CD14-positive monocyte (primary cell): ENCODE results near the gene COPE. TPM values are rescaled to one million over a fixed set of nuclear protein-coding genes. Genes with fewer than 3 reads are reported as not detected.

Source experiments
- DNase-seq, 3 donors: peaks; one replicate each; pipeline ENCODE4 v3.0.0-alpha.2; 2011 to 2022
- H2AFZ ChIP-seq: 2 replicates; pipeline ENCODE4 v1.6.0; 2012; ENCODE audit warnings: mild to moderate bottlenecking, low read depth, low read length, inconsistent platforms; ENCODE audit not compliant: insufficient read depth, poor library complexity, severe bottlenecking
- H3K27ac ChIP-seq, 2 donors: 1 replicate in 1 of 2; 2 replicates in 1 of 2; pipeline ENCODE4 v1.5.1; 2012 to 2013; ENCODE audit warnings: low read length in 2 of 2, control low read depth in 1 of 2, inconsistent platforms in 1 of 2, low read depth in 1 of 2, mild to moderate bottlenecking in 1 of 2
- H3K27me3 ChIP-seq, 2 donors: one replicate each; pipeline versions ENCODE4 v1.6.0 to v1.6.1; 2011 to 2013; ENCODE audit warnings: low read length in 2 of 2; ENCODE audit not compliant: control insufficient read depth in 2 of 2, insufficient read depth in 2 of 2
- H3K36me3 ChIP-seq, 2 donors: replicated peaks in 1 of 2; 1 replicate in 1 of 2; 2 replicates in 1 of 2; pipeline versions ENCODE4 v1.5.1 to v1.6.1; 2012 to 2013; ENCODE audit warnings: low read length in 2 of 2, control low read depth in 1 of 2, inconsistent platforms in 1 of 2, mild to moderate bottlenecking in 1 of 2; ENCODE audit not compliant: insufficient read depth in 2 of 2, control insufficient read depth in 1 of 2
- H3K4me1 ChIP-seq, 2 donors: 1 replicate in 1 of 2; 2 replicates in 1 of 2; pipeline versions ENCODE4 v1.5.1 to v1.6.1; 2012 to 2013; ENCODE audit warnings: low read length in 2 of 2, control low read depth in 1 of 2, inconsistent platforms in 1 of 2, mild to moderate bottlenecking in 1 of 2, moderate library complexity in 1 of 2; ENCODE audit not compliant: insufficient read depth in 2 of 2, control insufficient read depth in 1 of 2
- H3K4me2 ChIP-seq: replicated peaks from 2 replicates; pipeline ENCODE3; 2012; ENCODE audit warnings: low read length, moderate library complexity, mild to moderate bottlenecking; ENCODE audit not compliant: poor library complexity, severe bottlenecking; ENCODE audit errors: extremely low read depth
- H3K4me3 ChIP-seq, 3 experiments: fragments of 200-600 bp in 1 of 3; sonication (generic) in 1 of 3; replicated peaks in 1 of 3; 1 replicate in 2 of 3; 2 replicates in 1 of 3; pipeline ENCODE4 v1.5.1; 2011 to 2013; ENCODE audit warnings: low read length in 3 of 3, mild to moderate bottlenecking in 3 of 3, control low read depth in 2 of 3, low read depth in 2 of 3, inconsistent platforms in 1 of 3, moderate library complexity in 1 of 3
- H3K79me2 ChIP-seq: 2 replicates; pipeline ENCODE4 v1.6.0; 2012; ENCODE audit warnings: mild to moderate bottlenecking, control low read depth, inconsistent platforms, low read length, moderate library complexity; ENCODE audit not compliant: insufficient read depth
- H3K9ac ChIP-seq: 2 replicates; pipeline ENCODE4 v1.6.0; 2017; ENCODE audit warnings: low read length, mild to moderate bottlenecking; ENCODE audit not compliant: insufficient read depth, poor library complexity, severe bottlenecking
- H3K9me3 ChIP-seq, 2 donors: replicated peaks in 1 of 2; 1 replicate in 1 of 2; 2 replicates in 1 of 2; pipeline versions ENCODE4 v1.5.1 to v1.6.1; 2012 to 2013; ENCODE audit warnings: low read length in 2 of 2, control low read depth in 1 of 2; ENCODE audit not compliant: control insufficient read depth in 1 of 2, insufficient read depth in 1 of 2
- H4K20me1 ChIP-seq: 2 replicates; pipeline ENCODE4 v1.6.0; 2012; ENCODE audit warnings: mild to moderate bottlenecking, low read length, control low read depth, moderate library complexity; ENCODE audit not compliant: insufficient read depth
- H3K27ac Mint-ChIP-seq, 7 donors: one replicate each; pipeline ENCODE4 v1.8.0; 2020; ENCODE audit warnings: mild to moderate bottlenecking in 7 of 7, mixed read lengths in 7 of 7, moderate library complexity in 6 of 7, inconsistent platforms in 2 of 7
- H3K27me3 Mint-ChIP-seq, 3 donors: one replicate each; pipeline ENCODE4 v1.8.0; 2021 to 2022; ENCODE audit warnings: low read depth in 3 of 3, mild to moderate bottlenecking in 3 of 3, mixed read lengths in 3 of 3, moderate library complexity in 3 of 3, inconsistent platforms in 1 of 3
- H3K36me3 Mint-ChIP-seq, 2 donors: one replicate each; pipeline ENCODE4 v1.8.0; 2020; ENCODE audit warnings: mixed read lengths in 2 of 2, inconsistent platforms in 1 of 2, mild to moderate bottlenecking in 1 of 2
- H3K4me1 Mint-ChIP-seq: one replicate; pipeline ENCODE4 v1.8.0; 2020; ENCODE audit warnings: mild to moderate bottlenecking, mixed read lengths
- H3K4me3 Mint-ChIP-seq, 2 donors: one replicate each; pipeline ENCODE4 v1.8.0; 2020; ENCODE audit warnings: mild to moderate bottlenecking in 2 of 2, mixed read lengths in 2 of 2, moderate library complexity in 1 of 2
- H3K9me3 Mint-ChIP-seq, 7 donors: one replicate each; pipeline ENCODE4 v1.8.0; 2020 to 2022; ENCODE audit warnings: mixed read lengths in 7 of 7, mild to moderate bottlenecking in 6 of 7, moderate library complexity in 6 of 7, inconsistent platforms in 2 of 7
- CTCF ChIP-seq: fragments of 200-600 bp; IDR thresholded peaks from one replicate; pipeline ENCODE4 v1.8.0; 2022; ENCODE audit warnings: antibody characterized with exemption, mild to moderate bottlenecking
- WGBS: methylation state at CpG from one replicate; pipeline ENCODE4 v1.1.5; 2013; ENCODE audit warnings: missing lambda C conversion rate; ENCODE audit not compliant: insufficient coverage; 5-methylcytosine and 5-hydroxymethylcytosine counted together
- intact Hi-C, 2 donors: fragments of 100-400 bp; cut with micrococcal nuclease; formaldehyde crosslinking; loops; one replicate each; pipeline versions ENCODE4 v1.15.0 to v1.15.1; 2023
- polyA plus RNA-seq, 3 donors: library from polyadenylated mRNA; depleted of rRNA in 1 of 3; unstranded in 2 of 3; stranded (reverse) in 1 of 3; fragments of 300-500 nt in 2 of 3; fragments of >200 nt in 1 of 3; fragmentation: Illumina TruSeq in 2 of 3; gene quantifications; 1 replicate in 2 of 3; 2 replicates in 1 of 3; pipeline ENCODE4 v1.2.3, GENCODE V29; 2012 to 2021

COPE gene
- polyA plus RNA-seq, 3 donors: 331 to 345 (median 345) TPM

DNA sequence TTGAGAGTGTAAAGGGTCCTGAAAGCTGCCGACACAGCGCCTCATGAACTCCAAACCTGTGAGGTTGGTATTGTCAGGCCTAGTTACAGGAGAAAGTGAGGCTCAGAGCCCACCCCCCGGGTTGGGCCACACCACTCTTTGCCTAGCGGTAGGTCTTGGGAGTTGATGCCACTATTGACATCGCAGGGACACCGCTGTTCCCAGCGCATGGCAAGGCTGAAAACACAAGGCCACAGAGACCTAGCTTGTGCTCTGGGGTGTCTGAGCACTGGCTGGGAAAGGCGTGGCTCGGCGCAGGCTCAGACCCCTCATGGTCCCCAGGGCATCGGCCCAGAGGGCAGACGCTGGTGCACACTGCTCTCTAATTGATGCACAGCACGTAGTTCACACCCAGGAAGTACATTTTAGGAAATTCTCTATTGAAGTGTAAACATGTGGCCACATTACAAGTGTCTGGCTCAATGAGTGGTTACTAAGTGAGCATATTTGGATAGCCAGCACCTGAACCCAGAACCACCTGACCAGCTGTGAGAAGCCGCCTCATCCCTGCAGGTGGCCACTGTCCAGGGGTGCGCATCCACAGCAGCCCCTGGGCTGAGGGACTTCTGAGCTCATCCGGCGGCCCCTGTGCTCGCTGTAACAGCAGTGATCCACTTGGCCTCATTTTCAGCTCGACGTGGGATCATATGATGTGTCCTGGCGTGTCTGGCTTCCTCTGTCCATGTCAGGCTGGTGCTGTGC is 60.1 kb downstream of the COPE start:
- TF ChIP-seq CTCF: no peak

GRCh38 chr19:18857223-18857622 is 62.0 kb downstream of the COPE start:
- H3K4me1 Mint-ChIP-seq: peaks cover 6% of the 10 kb centered on the region
- intact Hi-C loops: no loop called here
- no peak for DNase-seq

More for the DNA sequence above, 60.1 kb downstream of the COPE start:
- H3K4me1 Mint-ChIP-seq: peaks cover 6% of the 10 kb centered on the region
- peaks cover 0 to 2% (median 1%) of the 10 kb centered on the region in 3 donors for H3K27me3 Mint-ChIP-seq
- no peak overlapping the region for H3K27ac ChIP-seq
- H3K4me3 ChIP-seq: no peak overlapping the region
- H3K27me3 ChIP-seq: no peaks in the 10 kb centered on the region
- H3K9me3 ChIP-seq: no peaks in the 10 kb centered on the region
- peaks cover 89 to 99% of the 10 kb centered on the region in 2 donors for H3K36me3 Mint-ChIP-seq
- H3K4me1 ChIP-seq: peaks cover 4 to 8% of the 10 kb centered on the region in 2 donors
- H2AFZ ChIP-seq: no peak overlapping the region
- no peak overlapping the region for H3K9ac ChIP-seq
- peaks cover 11% of the 10 kb centered on the region for H3K79me2 ChIP-seq
- no peak for DNase-seq
- no peak overlapping the region for H3K4me2 ChIP-seq
- peaks cover 100% of the 10 kb centered on the region in 2 donors for H3K36me3 ChIP-seq
- 95% methylated on average over 16 of the region's 21 CpGs for WGBS
- peak overlapping the region in 2 of 7 donors; percentile 41 to 44 for H3K27ac Mint-ChIP-seq
- intact Hi-C loops: no loop called here
- H3K4me3 Mint-ChIP-seq: no peak overlapping the region
- no peaks in the 10 kb centered on the region for H3K9me3 Mint-ChIP-seq
- H4K20me1 ChIP-seq: peaks cover 100% of the 10 kb centered on the region

More at GRCh38 chr19:18857223-18857622, 62.0 kb downstream of the COPE start:
- Mint-ChIP-seq H3K27me3 (peaks cover 0 to 1% (median 0%) of the 10 kb centered on the region in 3 donors), H3K36me3 (peaks cover 91 to 99% of the 10 kb centered on the region in 2 donors), H3K9me3 (no peaks in the 10 kb centered on the region), H3K4me3 (no peak overlapping the region), H3K27ac (peak overlapping the region in 1 of 7 donors; percentile 66)
- H3K4me1 ChIP-seq: peaks cover 4 to 8% of the 10 kb centered on the region in 2 donors
- TF ChIP-seq CTCF: no peak
- peaks cover 17% of the 10 kb centered on the region for H3K79me2 ChIP-seq
- H2AFZ ChIP-seq: no peak overlapping the region
- WGBS: 97% methylated on average over 10 of the region's 13 CpGs
- H4K20me1 ChIP-seq: peaks cover 98% of the 10 kb centered on the region
- H3K9me3 ChIP-seq: no peaks in the 10 kb centered on the region
- peaks cover 98 to 100% of the 10 kb centered on the region in 2 donors for H3K36me3 ChIP-seq
- H3K4me3 ChIP-seq: no peak overlapping the region
- no peak overlapping the region for H3K27ac ChIP-seq
- no peak overlapping the region for H3K9ac ChIP-seq
- H3K4me2 ChIP-seq: no peak overlapping the region
- no peaks in the 10 kb centered on the region for H3K27me3 ChIP-seq
